PFSK-1 (cell line): Measurements from ENCODE around the gene KIF13A.

ENCODE experiments used
- FOXP2 ChIP-seq: optimal IDR thresholded peaks from 2 replicates; pipeline ENCODE3; 2011; ENCODE audit warnings: borderline replicate concordance, control low read depth, inconsistent platforms; ENCODE audit not compliant: insufficient read depth; ENCODE audit errors: extremely low read length, extremely low read depth
- POLR2AphosphoS5 ChIP-seq: IDR thresholded peaks from 2 replicates; pipeline ENCODE4 v1.6.1; 2012; ENCODE audit warnings: low read depth, mild to moderate bottlenecking, control low read depth, low read length, moderate library complexity
- REST ChIP-seq, 2 experiments: IDR thresholded peaks; 2 replicates each; pipeline versions ENCODE4 v1.6.1 to v1.8.0; 2011 to 2012; ENCODE audit warnings: low read depth in 2 of 2, low read length in 2 of 2, control low read depth in 1 of 2, inconsistent platforms in 1 of 2, mild to moderate bottlenecking in 1 of 2, moderate library complexity in 1 of 2; ENCODE audit not compliant: insufficient read depth in 1 of 2
- SIN3A ChIP-seq: IDR thresholded peaks from 2 replicates; pipeline ENCODE4 v1.6.1; 2012; ENCODE audit warnings: mild to moderate bottlenecking, low read length, moderate library complexity, borderline replicate concordance; ENCODE audit not compliant: insufficient read depth
- TAF1 ChIP-seq: IDR thresholded peaks from 2 replicates; pipeline ENCODE4 v1.6.1; 2012; ENCODE audit warnings: low read length, control low read depth, borderline replicate concordance; ENCODE audit not compliant: insufficient read depth

KIF13A gene

DNA sequence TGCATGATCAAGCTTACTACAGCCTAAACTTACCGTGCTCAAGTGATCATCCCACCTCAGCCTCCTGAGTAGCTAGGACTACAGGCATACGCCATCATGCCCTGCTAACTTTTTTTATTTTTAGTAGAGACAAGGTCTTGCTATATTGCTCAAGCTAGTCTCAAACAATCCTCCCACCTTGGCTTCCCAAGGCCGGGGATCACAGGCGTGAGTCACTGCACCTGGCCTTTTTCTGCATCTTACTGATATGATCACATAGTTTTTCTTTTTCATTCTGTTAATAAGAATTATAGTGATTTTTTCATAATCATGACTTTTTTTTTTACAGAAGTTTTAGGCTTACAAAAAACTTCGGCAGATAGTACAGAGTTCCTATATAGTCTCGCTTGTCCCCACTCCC, 93.2 kb downstream of the KIF13A start:
- TF ChIP-seq TAF1 (no peak), SIN3A (no peak), FOXP2 (no peak), REST (IDR thresholded peaks at IDR 0.05; ENCODE audit: insufficient read depth in 1 of 2, low read depth in 2 of 2, low read length in 2 of 2) (no peak), POLR2AphosphoS5 (no peak)

GRCh38 chr6:17892097-17892686, 95.2 kb downstream of the KIF13A start:
- TF ChIP-seq POLR2AphosphoS5 (no peak), TAF1 (no peak), REST (IDR thresholded peaks at IDR 0.05; ENCODE audit: insufficient read depth in 1 of 2, low read depth in 2 of 2, low read length in 2 of 2) (no peak), SIN3A (no peak), FOXP2 (no peak)

DNA sequence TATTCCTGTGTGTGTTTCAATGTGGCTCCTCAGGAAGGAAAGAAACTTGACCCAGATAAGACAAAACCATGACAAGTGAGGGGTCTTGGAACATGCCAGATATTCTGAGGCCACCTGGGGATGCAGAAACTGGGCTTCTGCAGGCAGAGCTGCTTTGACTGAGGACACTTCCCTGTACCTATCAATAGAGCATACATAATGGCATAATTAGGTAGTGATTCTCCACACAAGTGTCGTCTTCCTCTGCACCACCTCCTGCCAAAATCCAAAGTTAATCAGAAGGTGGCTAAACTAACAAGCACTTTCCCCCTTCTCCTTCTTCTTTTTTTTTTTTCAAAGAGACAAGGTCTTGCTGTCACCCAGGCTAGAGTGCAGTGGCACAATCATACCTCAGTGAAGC, 97.1 kb downstream of the KIF13A start:
- TF ChIP-seq FOXP2 (no peak), TAF1 (no peak), REST (IDR thresholded peaks at IDR 0.05; ENCODE audit: insufficient read depth in 1 of 2, low read depth in 2 of 2, low read length in 2 of 2) (no peak), POLR2AphosphoS5 (no peak), SIN3A (no peak)

GRCh38 chr6:17886891-17887290, 100.5 kb downstream of the KIF13A start:
- TF ChIP-seq POLR2AphosphoS5 (no peak), TAF1 (no peak), FOXP2 (no peak), REST (IDR thresholded peaks at IDR 0.05; ENCODE audit: insufficient read depth in 1 of 2, low read depth in 2 of 2, low read length in 2 of 2) (no peak), SIN3A (no peak)
